GDM1 (cell line): ENCODE measurements around the gene EHMT2.
"Not testable (repeated sequence)": the region's sequence is repeated elsewhere in the genome, so short reads cannot be mapped to it uniquely, and the experiment has no call there.

Experiments used
- DNase-seq: peaks from one replicate; lab custom pipeline; 2025; lab: John Stamatoyannopoulos, UW

EHMT2 gene

GRCh38 chr6:31915351-31915750 lies 17.9 kb upstream of the EHMT2 start:
- DNase-seq = no peak

GRCh38 chr6:31911826-31912585 lies 14.5 kb upstream of the EHMT2 start:
- DNase-seq = no peak

- not testable (repeated sequence) for DNase-seq
Measured at GRCh38 chr6:31909298-31909697, 11.8 kb upstream of the EHMT2 start.

GRCh38 chr6:31908791-31909190 lies 11.3 kb upstream of the EHMT2 start:
- DNase-seq = no peak

- DNase-seq = not testable (repeated sequence)
Measured at GRCh38 chr6:31908255-31908654, 10.8 kb upstream of the EHMT2 start.

- peak; percentile 44 for DNase-seq
Measured at GRCh38 chr6:31907158-31907813, 9.8 kb upstream of the EHMT2 start.

GRCh38 chr6:31906727-31907126 lies 9.2 kb upstream of the EHMT2 start:
- not testable (repeated sequence) for DNase-seq

GRCh38 chr6:31906122-31906521 lies 8.6 kb upstream of the EHMT2 start:
- DNase-seq = no peak

GRCh38 chr6:31905041-31905440 lies 7.5 kb upstream of the EHMT2 start:
- no peak for DNase-seq

- DNase-seq = no peak
Measured at GRCh38 chr6:31903957-31904356, 6.5 kb upstream of the EHMT2 start.

- DNase-seq = peak; percentile 82
Measured at GRCh38 chr6:31901953-31902643, 4.6 kb upstream of the EHMT2 start, which contains the start of gene ZBTB12. TSS of gene ZBTB12 (minus strand) at chr6:31902086. CDS start at chr6:31901305, 781 bp downstream.

GRCh38 chr6:31901415-31901952 lies 4.0 kb upstream of the EHMT2 start:
- peak; percentile 49 for DNase-seq

GRCh38 chr6:31900917-31901414 lies 3.5 kb upstream of the EHMT2 start:
- DNase-seq = no peak

- DNase-seq = no peak
Measured at GRCh38 chr6:31899882-31900722, 2.6 kb upstream of the EHMT2 start.

GRCh38 chr6:31899215-31899614 lies 1.7 kb upstream of the EHMT2 start:
- DNase-seq = no peak

- DNase-seq = no peak
Measured at GRCh38 chr6:31898383-31899011, 999 bp upstream of the EHMT2 start.

GRCh38 chr6:31896856-31897611 lies 464 bp downstream of the EHMT2 start:
- DNase-seq = no peak

GRCh38 chr6:31896493-31896855 lies 1.0 kb downstream of the EHMT2 start:
- DNase-seq = no peak

GRCh38 chr6:31892821-31893220 lies 4.7 kb downstream of the EHMT2 start:
- DNase-seq = no peak

- DNase-seq = no peak
Measured at GRCh38 chr6:31889331-31889972, 8.0 kb downstream of the EHMT2 start.
